NB4 (cell line): ENCODE data around the gene NRAP.

Experiments
- DNase-seq: peaks from one replicate; pipeline ENCODE4 v3.0.0; 2010; ENCODE audit warnings: low read depth
- H3K4me3 ChIP-seq: one replicate; pipeline ENCODE4 v1.5.1; 2011; ENCODE audit warnings: mild to moderate bottlenecking, low read depth, low read length, moderate library complexity
- CTCF ChIP-seq: IDR thresholded peaks from one replicate; pipeline ENCODE4 v1.5.1; 2012; ENCODE audit warnings: low read depth, low read length
- MAX ChIP-seq: IDR thresholded peaks from 2 replicates; pipeline ENCODE4 v1.6.1; 2011; ENCODE audit warnings: low read depth, low read length
- MYC ChIP-seq: IDR thresholded peaks from 2 replicates; pipeline ENCODE4 v1.6.1; 2011; ENCODE audit warnings: low read depth, low read length
- POLR2A ChIP-seq: IDR thresholded peaks from 2 replicates; pipeline ENCODE4 v1.6.1; 2011; ENCODE audit warnings: mild to moderate bottlenecking; ENCODE audit not compliant: insufficient read length; ENCODE audit errors: extremely low read depth

The NRAP gene

GRCh38 chr10:113628607-113629153 is 35.2 kb downstream of the NRAP start:
- no peak for TF ChIP-seq MAX
- no peak for TF ChIP-seq MYC
- no peak for TF ChIP-seq POLR2A
- TF ChIP-seq CTCF, result no peak
- no peak overlapping the region for H3K4me3 ChIP-seq
- DNase-seq, result no peak

- TF ChIP-seq CTCF (no peak), MYC (no peak), MAX (no peak), POLR2A (no peak)
- no peak for DNase-seq
- no peak overlapping the region for H3K4me3 ChIP-seq
Observed at GRCh38 chr10:113627836-113628235, 36.0 kb downstream of the NRAP start.

- DNase-seq, result no peak
- TF ChIP-seq MYC (no peak), POLR2A (no peak), CTCF (no peak), MAX (no peak)
- no peak overlapping the region for H3K4me3 ChIP-seq
Observed at GRCh38 chr10:113626809-113627355, 37.0 kb downstream of the NRAP start.

DNA sequence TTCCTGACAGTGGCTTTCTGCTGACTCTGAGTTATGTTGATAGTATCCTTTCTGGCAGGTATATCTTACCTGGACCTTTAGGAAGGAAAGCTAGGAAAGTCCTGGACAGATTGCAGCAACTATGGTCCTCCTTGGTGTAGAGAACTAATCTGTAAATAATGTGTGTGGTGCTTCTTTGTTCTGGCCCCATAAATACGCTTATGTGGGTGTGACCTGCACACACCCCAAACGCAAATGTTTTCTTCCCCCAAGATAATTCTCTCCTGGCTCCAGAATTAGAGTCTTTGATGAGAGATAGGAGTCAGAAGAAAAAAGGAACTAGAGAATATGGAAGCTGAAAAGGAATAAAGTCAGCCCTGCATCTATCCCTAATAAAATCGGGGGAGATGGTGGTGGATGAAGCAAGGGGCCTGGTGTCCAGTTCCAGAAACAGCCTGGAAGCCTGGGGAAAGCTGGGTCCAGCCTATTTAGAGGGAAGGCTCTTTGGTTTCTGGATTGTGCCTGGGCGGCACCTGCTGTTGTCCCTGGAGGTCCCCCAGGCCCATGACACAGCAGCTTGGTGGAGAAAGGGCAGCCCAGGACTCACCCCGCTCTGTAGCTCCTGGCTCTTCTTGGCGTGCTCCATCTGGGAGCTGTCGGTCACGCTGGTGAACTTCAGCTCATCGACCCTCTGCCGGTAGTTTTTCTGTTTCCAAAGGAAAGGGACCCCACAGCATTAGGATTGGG is 38.2 kb downstream of the NRAP start:
- no peak for DNase-seq
- no peak for TF ChIP-seq MAX
- H3K4me3 ChIP-seq, result no peak overlapping the region

GRCh38 chr10:113622831-113623230 is 41.0 kb downstream of the NRAP start:
- DNase-seq, result no peak
- no peak for TF ChIP-seq MAX
- TF ChIP-seq CTCF, result no peak
- no peak for TF ChIP-seq POLR2A
- no peak for TF ChIP-seq MYC
- no peak overlapping the region for H3K4me3 ChIP-seq

DNA sequence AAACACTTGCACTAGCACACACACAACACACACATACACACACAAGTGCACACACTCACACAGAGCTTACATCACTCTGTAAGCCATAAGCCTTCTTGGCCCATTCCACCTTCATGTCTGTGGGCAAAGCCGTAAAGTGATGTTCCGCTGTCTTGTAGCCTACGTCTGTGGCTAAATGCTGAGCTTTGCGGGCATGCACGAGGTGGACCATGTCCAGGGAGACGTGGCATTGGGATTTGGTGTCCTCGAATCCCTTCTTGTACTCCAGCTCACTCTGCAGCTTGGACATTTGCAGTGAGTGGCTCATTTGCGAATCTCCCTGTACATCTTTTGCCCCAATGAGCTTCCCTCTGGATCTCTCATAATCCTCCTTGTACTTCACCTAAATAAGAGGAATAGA is 42.0 kb downstream of the NRAP start:
- H3K4me3 ChIP-seq, result no peak overlapping the region
- DNase-seq, result no peak
- TF ChIP-seq MAX (no peak), CTCF (no peak), MYC (no peak), POLR2A (no peak)
